ENCODE data around the gene PYCARD.
A peak's percentile ranks its signal among the peaks of the same experiment; 100 is the strongest.
"Not testable (repeated sequence)": the region's sequence is repeated elsewhere in the genome, so short reads cannot be mapped to it uniquely, and the experiment has no call there.

PYCARD gene

DNA sequence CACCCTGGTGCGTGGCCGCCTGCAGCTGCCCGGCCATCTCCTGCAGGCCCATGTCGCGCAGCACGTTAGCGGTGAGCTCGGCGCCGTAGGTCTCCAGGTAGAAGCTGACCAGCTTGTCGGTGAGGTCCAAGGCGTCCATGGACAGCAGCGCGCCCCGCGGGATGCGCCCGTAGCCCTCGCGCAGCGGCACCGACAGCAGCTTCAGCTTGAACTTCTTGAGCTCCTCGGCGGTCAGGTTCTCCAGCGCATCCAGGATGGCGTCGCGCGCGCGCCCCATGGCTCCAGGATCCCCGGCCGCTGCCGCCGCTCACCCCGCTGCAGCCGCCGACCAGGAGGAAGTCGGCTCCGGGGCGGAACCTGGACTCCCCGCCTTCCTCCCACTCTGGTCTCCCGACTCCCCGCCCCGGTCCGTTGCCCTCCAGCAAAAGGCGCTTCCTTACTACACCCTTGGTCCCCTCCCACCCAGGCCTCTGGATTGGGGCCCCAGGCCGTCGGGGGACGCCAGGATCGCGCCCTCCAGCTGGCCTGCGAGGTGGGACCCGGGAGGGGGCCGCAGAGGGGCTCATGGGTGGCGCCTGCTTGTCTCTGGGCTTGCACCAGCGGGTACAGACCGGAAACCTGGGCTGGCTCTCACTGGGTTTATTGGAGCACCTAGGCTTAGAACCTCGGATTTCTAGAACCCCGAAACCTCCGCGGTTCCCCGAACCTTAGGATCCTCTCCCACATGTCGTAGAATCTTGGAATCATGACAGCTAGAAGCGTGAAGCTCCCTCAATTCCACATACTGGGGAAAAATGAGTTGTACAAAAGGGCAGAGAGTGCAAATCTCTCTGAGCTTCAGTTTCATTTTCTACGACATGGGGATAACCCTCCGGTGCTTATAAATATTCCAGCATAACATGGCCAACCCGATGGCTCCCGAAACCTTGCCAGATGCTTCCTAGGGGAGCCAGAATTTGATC is at the start of gene PYCARD:
Gene PYCARD, minus strand, starts transcription at position 347 of the 962 bp plus-strand sequence. Its CDS starts 70 bp downstream, at position 277.
- DNase-seq: peak; percentile 26

- no peak for DNase-seq
Observed at GRCh38 chr16:31251435-31251834, 48.9 kb upstream of the PYCARD start.

GRCh38 chr16:31250782-31251384 is 48.3 kb upstream of the PYCARD start:
- DNase-seq: no peak

GRCh38 chr16:31248344-31248743 is 45.8 kb upstream of the PYCARD start:
- DNase-seq: no peak

DNA sequence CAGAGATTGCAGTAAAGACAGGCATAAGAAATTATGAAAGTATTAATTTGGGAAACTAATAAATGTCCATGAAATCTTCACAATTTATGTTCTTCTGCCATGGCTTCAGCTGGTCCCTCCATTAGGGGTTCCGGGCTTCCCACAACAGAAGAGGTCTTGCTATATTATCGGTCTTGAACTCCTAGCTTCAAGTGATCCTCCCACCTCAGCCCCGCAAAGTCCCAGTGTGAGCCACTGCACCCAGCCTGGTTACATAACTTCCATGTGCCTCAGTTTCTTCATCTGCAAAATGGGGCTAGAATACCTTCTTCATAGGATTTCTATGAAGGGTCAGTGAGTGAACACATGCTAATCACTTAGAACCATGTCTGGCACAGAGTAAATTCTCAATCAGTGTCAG is 43.7 kb upstream of the PYCARD start:
- no peak for DNase-seq

DNA sequence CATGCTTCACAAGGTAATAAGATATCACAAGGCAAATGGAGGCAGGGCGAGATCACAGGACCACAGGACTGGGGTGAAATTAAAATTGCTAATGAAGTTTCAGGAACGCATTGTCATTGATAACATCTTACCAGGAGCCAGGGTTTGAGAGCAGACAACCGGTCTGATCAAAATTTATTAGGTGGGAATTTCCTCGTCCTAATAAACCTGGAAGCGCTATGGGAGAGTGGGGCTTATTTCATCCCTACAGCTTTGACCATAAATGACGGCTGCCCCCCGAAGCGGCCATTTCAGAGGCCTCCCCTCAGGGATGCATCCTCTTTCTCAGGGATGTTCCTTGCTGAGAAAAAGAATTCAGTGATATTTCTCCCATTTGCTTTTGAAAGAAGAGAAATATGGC is 43.0 kb upstream of the PYCARD start:
- not testable (repeated sequence) for DNase-seq

DNA sequence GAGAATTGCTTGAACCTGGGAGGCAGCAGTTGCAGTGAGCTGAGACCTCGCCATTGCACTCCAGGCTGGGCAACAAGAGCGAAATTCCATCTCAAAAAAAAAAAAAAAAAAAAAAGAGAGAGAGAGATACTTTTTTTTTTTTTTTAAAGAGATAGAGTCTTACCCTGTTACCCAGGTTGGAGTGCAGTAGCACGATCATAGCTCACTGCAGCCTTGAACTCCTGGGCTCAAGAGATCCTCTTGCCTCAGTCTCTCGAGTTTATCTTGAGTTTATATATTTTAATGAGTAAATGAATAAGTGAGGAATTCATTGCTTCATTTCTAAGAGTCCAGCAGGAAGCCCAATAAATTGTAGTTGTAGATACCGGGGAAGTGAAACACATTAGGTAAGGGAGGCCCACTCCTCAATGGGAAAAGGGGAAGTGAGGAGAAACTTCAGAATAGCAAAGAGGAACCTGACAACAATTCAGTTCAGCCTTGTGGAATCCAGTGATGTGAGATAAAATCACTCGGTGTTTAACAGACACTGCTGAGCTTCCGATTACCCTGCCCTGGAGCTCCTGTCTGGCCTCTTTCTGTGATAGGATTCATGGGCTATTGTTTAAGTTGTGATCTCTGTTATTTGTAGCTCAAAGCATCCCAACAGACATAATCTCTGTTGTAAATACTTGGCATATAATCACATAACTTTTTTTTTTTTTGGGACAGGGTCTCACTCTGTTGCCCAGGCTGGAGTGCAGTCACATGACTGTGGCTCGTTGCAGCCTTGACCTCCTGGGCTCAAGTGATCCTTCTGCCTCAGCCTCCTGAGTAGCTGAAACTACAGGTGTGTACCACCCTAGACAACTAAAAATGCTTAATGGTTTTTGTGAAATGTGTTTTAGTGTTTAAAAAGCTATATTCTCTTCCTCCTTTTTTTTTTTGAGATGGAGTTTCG is 41.4 kb upstream of the PYCARD start:
- DNase-seq: no peak

GRCh38 chr16:31242206-31242605 is 39.6 kb upstream of the PYCARD start:
- DNase-seq: no peak

DNA sequence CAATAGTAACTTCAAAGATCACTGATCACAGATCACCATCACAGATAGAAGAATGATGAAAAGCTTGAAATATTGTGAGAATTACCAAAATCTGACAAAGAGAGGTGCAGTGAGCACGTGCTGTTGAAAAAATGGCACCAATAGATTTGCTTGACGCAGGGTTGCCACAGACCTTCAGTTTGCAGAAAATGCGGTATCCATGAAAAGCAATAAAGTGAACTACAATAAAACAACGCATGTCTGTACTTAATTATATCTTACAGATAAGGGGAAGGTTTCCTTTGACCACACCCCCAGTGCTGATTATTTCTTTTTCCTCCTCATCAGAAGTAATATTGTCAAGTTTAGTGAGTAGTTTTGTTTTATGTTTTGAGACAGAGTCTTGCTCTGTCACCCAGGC is 35.5 kb upstream of the PYCARD start:
- no peak for DNase-seq

DNA sequence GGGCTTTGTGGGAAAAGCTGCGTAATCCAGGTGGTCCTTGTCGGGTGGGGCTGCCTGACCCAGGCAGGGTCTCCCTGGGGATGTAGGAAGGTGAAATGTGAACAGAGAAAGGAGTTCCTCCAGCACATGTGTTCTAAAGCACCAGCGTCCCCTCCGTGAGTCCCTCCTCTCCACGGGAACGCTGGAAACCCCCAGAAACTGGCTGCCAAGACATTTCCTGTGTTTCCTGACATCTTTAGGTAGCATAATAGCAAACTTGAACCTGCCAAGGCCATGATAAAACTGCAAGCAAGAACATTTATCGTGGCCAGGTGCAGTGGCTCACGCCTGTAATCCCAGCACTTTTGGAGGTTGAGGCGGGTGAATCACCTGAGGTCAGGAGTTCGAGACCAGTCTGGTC is 26.9 kb upstream of the PYCARD start:
- DNase-seq: no peak

GRCh38 chr16:31228206-31228605 is 25.6 kb upstream of the PYCARD start:
- no peak for DNase-seq

- DNase-seq: no peak
Observed at GRCh38 chr16:31225193-31225592, 22.6 kb upstream of the PYCARD start.

- DNase-seq: no peak
Observed at GRCh38 chr16:31224092-31224955, 21.8 kb upstream of the PYCARD start.

DNA sequence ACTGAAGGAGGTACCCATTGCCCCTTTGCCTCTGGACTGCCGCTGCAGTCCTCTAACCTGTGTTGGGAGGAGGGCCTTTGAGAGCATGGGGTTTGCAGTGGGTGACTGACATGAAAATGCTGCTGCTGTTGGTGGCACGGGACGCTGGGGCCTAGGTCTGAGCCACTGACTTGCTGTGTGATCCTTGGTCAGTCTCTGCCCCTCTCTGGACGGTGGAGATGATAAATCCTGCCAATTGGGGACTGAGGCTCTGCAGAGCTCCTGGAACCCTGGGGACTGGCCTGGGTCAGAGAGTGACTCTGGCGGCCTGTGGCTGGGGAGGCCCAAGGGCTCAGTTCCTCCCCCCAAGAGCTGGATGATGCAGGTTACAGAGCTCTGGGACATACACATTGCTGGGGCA is 20.5 kb upstream of the PYCARD start:
- DNase-seq: no peak

DNA sequence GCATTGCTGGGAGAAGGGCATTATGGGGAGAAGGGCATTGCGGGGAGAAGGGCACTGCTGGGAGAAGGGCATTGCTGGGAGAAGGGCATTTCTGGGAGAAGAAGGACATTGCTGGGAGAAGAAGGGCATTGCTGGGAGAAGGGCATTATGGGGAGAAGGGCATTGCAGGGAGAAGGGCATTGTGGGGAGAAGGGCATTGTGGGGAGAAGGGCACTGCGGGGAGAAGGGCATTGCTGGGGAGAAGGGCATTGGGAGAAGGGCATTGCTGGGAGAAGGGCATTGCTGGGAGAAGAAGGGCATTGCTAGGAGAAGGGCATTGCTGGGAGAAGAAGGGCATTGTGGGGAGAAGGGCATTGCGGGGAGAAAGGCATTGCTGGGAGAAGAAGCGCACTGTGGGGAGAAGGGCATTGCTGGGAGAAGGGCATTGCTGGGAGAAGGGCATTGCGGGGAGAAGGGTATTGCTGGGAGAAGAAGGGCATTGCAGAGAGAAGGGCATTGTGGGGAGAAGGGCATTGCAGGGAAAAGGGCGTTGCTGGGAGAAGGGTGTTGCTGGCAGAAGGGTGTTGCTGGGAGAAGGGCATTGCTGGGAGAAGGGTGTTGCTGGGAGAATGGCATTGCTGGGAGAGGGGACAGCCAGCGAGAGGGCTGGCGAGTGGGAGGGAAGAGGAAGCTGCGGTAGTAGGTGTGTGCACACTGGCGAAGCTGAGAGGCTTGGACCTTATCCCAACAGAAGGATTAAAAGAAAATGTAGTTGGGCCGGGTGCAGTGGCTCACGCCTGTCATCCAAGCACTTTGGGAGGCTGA is 19.0 kb upstream of the PYCARD start:
- no peak for DNase-seq

DNA sequence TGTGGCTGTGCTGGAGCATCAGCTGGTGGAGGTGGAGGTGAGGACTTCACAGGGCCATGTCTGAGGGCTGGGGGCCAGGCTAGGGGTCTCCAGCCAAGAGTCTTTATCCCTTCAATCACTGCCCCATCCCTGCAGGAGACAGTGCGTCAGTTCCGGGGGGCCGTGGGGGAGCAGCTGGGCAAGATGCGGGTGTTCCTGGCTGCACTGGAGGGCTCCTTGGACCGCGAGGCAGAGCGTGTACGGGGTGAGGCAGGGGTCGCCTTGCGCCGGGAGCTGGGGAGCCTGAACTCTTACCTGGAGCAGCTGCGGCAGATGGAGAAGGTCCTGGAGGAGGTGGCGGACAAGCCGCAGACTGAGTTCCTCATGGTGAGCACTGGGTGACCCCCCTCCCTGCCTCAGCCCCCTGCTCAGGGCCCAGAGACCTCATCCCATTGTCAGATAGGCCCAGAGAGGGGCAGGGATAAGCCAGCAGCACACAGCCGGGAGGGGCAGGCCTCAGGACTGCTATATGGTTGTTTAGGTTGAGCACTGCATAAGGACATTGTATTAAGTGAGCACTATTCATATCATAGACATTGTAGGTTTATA is 16.7 kb upstream of the PYCARD start:
- no peak for DNase-seq

DNA sequence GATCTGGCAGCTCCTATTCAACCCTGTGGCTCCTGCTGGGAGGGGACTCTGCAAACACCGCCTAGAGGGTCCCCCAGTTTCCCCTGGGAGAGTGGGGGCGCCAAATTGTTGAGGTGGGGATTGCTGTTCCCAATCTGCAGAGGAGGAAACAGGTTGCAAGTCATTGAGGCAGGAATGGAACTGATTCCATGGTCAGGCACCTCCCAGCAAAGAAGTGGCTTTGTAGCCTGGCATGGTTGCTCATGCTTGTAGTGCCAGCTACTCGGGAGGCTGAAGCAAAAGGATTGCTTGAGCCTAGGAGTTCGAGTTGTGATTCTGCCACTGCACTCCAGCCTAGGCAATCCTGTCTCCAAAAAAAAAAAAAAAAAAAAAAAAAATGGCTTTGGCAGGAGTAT is 14.6 kb upstream of the PYCARD start:
- no peak for DNase-seq

- no peak for DNase-seq
Observed at GRCh38 chr16:31216422-31217135, 14.0 kb upstream of the PYCARD start, which contains the start of gene PYDC1. PYDC1 (minus strand) TSS chr16:31217135; CDS start chr16:31217028, 107 bp downstream.

DNA sequence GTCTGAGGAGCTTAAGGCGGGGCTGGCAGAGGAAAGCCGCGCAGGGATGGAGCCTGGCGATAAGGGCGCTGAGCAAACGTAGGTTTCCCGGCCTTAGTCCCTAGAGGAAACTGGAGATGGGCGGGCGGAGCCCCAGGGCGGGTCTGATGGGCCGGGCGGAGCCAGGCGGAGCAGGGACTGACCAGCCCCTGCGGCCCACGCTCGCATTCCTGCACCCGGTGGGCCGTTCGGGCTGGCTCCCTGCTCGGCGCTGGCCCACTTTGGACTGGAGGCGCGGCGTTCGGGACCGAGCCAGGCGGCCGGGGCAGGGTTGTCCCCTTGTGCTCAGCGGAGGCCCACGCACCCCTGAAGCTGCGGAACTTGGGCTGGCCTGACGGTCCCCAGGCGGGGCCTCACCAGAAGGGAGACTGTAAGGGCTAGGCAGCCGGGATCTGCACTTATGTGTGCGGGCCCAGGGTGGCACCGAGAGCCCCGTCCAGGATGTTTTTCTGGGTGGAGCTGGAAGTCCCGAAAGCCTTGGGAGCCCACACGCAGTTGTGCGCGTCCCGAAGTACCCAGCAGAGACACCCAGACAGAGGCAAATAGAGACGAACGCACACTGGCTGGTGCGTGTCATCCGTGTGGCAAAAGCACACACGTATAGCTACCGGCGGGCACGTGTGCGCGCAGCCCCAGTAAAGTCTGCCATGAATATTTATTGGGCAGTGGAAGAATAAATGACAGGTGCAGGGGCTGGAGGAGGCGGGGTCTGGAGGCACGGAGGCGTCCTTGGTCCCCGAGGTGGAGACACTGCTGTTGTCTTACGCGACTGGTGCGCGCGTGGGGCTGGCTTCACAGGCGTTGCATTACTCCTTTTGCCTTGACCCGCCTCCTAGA is 13.0 kb upstream of the PYCARD start:
- DNase-seq: no peak

Measured in activated effector memory CD4-positive, alpha-beta T cell treated with Interleukin-2 at 50 U/mL for 16 hours (primary cell).